Endothelial cell of hepatic sinusoid (primary cell): Measurements from ENCODE around the gene TSSK3.

Source experiments
- in situ Hi-C: cut with HindIII; loops from 2 replicates; pipeline ENCODE4 v1.10.0; 2017; ENCODE audit warnings: low sequenced_read_pairs

Gene TSSK3

GRCh38 chr1:32362474-32363313, at the start of gene TSSK3, which contains the start of gene FAM229A:
Gene TSSK3, plus strand, starts transcription at chr1:32362539. Its CDS starts 163 bp downstream, at chr1:32362702.
Gene FAM229A, minus strand, starts transcription at chr1:32362485. Its CDS starts 394 bp downstream, at chr1:32362091.
- in situ Hi-C loops: no loop called here

- in situ Hi-C loops: no loop called here
Observed at GRCh38 chr1:32316903-32317277, 45.4 kb upstream of the TSSK3 start.

- in situ Hi-C loops: no loop called here
Observed at GRCh38 chr1:32318127-32318869, 44.0 kb upstream of the TSSK3 start.

GRCh38 chr1:32321712-32322291, 40.5 kb upstream of the TSSK3 start:
- in situ Hi-C loops: no loop called here

- in situ Hi-C loops: loop anchor here (5.0 kb wide), 1 partner anchor 50 kb away; no protein-coding TSS in a partner anchor
Observed at GRCh38 chr1:32327204-32327603, 35.1 kb upstream of the TSSK3 start.

GRCh38 chr1:32329931-32330466, 32.3 kb upstream of the TSSK3 start:
- in situ Hi-C loops: loop anchor here (5.0 kb wide), 1 partner anchor 47 kb away; no protein-coding TSS in a partner anchor

GRCh38 chr1:32330558-32331151, 31.7 kb upstream of the TSSK3 start:
- in situ Hi-C loops: no loop called here

- in situ Hi-C loops: no loop called here
Observed at GRCh38 chr1:32331549-32331948, 30.8 kb upstream of the TSSK3 start.

- in situ Hi-C loops: no loop called here
Observed at GRCh38 chr1:32332290-32333079, 29.9 kb upstream of the TSSK3 start.

- in situ Hi-C loops: no loop called here
Observed at GRCh38 chr1:32333251-32333963, 28.9 kb upstream of the TSSK3 start.

GRCh38 chr1:32334274-32334861, 28.0 kb upstream of the TSSK3 start:
- in situ Hi-C loops: no loop called here

GRCh38 chr1:32334864-32335534, 27.3 kb upstream of the TSSK3 start:
- in situ Hi-C loops: no loop called here

GRCh38 chr1:32335535-32335789, 26.9 kb upstream of the TSSK3 start:
- in situ Hi-C loops: no loop called here

- in situ Hi-C loops: no loop called here
Observed at GRCh38 chr1:32335790-32336590, 26.3 kb upstream of the TSSK3 start, which contains the start of gene MARCKSL1. Gene MARCKSL1, minus strand, starts transcription at chr1:32336233. Its CDS starts 200 bp downstream, at chr1:32336033.

- in situ Hi-C loops: no loop called here
Observed at GRCh38 chr1:32336591-32336932, 25.8 kb upstream of the TSSK3 start.

- in situ Hi-C loops: no loop called here
Observed at GRCh38 chr1:32336963-32337675, 25.2 kb upstream of the TSSK3 start.
